Keratinocyte (primary cell): ENCODE results near the gene ARHGAP10. TPM values are rescaled to one million over a fixed set of nuclear protein-coding genes. Genes with fewer than 3 reads are reported as not detected.

Experiments
- DNase-seq: peaks from one replicate; pipeline ENCODE4 v3.0.0-alpha.2; 2011; ENCODE audit warnings: low read depth, missing footprints, low spot score
- FAIRE-seq: peaks from 2 replicates; lab custom pipeline; 2011; peaks lifted over from hg19 to GRCh38; lab: Jason Lieb, UNC
- H2AFZ ChIP-seq: 2 replicates; pipeline ENCODE4 v1.6.0; 2012; ENCODE audit warnings: low read length, control low read depth, inconsistent platforms; ENCODE audit not compliant: control insufficient read depth
- H3K27ac ChIP-seq: 2 replicates; pipeline ENCODE4 v1.5.1; 2011; ENCODE audit warnings: low read length; ENCODE audit not compliant: control insufficient read depth, insufficient read depth
- H3K27me3 ChIP-seq: 3 replicates; pipeline ENCODE4 v1.6.0; 2011; ENCODE audit warnings: low read length; ENCODE audit not compliant: control insufficient read depth, insufficient read depth; ENCODE audit errors: extremely low read depth
- H3K36me3 ChIP-seq, 2 experiments: 2 replicates in 1 of 2; 3 replicates in 1 of 2; pipeline ENCODE4 v1.5.1; 2011; ENCODE audit warnings: low read length in 2 of 2, mild to moderate bottlenecking in 1 of 2; ENCODE audit not compliant: control insufficient read depth in 2 of 2, insufficient read depth in 2 of 2; ENCODE audit errors: extremely low read depth in 1 of 2
- H3K4me1 ChIP-seq: 3 replicates; pipeline ENCODE4 v1.5.1; 2011; ENCODE audit warnings: low read length; ENCODE audit not compliant: control insufficient read depth, insufficient read depth; ENCODE audit errors: extremely low read depth
- H3K4me2 ChIP-seq: 3 replicates; pipeline ENCODE4 v1.6.0; 2011; ENCODE audit warnings: low read depth, low read length; ENCODE audit not compliant: control insufficient read depth, insufficient read depth; ENCODE audit errors: extremely low read depth
- H3K4me3 ChIP-seq, 3 experiments: fragments of 200-600 bp in 1 of 3; sonication (generic) in 1 of 3; 2 replicates in 2 of 3; 3 replicates in 1 of 3; pipeline ENCODE4 v1.5.1; 2011 to 2016; ENCODE audit warnings: low read length in 3 of 3, mild to moderate bottlenecking in 3 of 3, control low read depth in 2 of 3, inconsistent platforms in 1 of 3, low read depth in 1 of 3, mixed read lengths in 1 of 3, mixed run types in 1 of 3, moderate library complexity in 1 of 3; ENCODE audit not compliant: control insufficient read depth in 2 of 3, insufficient read depth in 2 of 3; ENCODE audit errors: extremely low read depth in 1 of 3
- H3K79me2 ChIP-seq: 2 replicates; pipeline ENCODE4 v1.6.0; 2012; ENCODE audit warnings: low read length; ENCODE audit not compliant: control insufficient read depth, insufficient read depth
- H3K9ac ChIP-seq: 3 replicates; pipeline ENCODE4 v1.6.0; 2011; ENCODE audit warnings: low read length; ENCODE audit not compliant: control insufficient read depth, insufficient read depth; ENCODE audit errors: extremely low read depth
- H3K9me1 ChIP-seq: 3 replicates; pipeline ENCODE4 v1.6.0; 2011; ENCODE audit warnings: low read length; ENCODE audit not compliant: control insufficient read depth, insufficient read depth; ENCODE audit errors: extremely low read depth
- H3K9me3 ChIP-seq: 2 replicates; pipeline ENCODE4 v1.5.1; 2012; ENCODE audit warnings: low read depth, low read length; ENCODE audit not compliant: control insufficient read depth
- H4K20me1 ChIP-seq: 3 replicates; pipeline ENCODE4 v1.6.0; 2011; ENCODE audit warnings: low read length; ENCODE audit not compliant: control insufficient read depth, insufficient read depth; ENCODE audit errors: extremely low read depth
- CTCF ChIP-seq, 3 experiments: IDR thresholded peaks in 1 of 3; conservative IDR thresholded peaks in 1 of 3; optimal IDR thresholded peaks in 1 of 3; 2 replicates in 2 of 3; 3 replicates in 1 of 3; pipeline versions ENCODE3 to v1.5.1; 2011; ENCODE audit warnings: low read length in 3 of 3, mild to moderate bottlenecking in 3 of 3, moderate library complexity in 2 of 3, control low read depth in 1 of 3, inconsistent platforms in 1 of 3; ENCODE audit not compliant: insufficient read depth in 2 of 3; ENCODE audit errors: extremely low read depth in 1 of 3
- EZH2 ChIP-seq: IDR thresholded peaks from one replicate; pipeline ENCODE4 v1.6.1; 2012; ENCODE audit warnings: inconsistent platforms, mild to moderate bottlenecking, low read length, moderate library complexity
- dilution Hi-C: fragments of 300-500 bp; cut with MboI; formaldehyde crosslinking; loops from one replicate; pipeline ENCODE4 v1.7.0; 2020; ENCODE audit warnings: low sequenced_read_pairs; ENCODE audit not compliant: extremely low pct_ligation_motif_present
- polyA plus RNA-seq, 5 experiments: library from polyadenylated mRNA; depleted of rRNA in 3 of 5; stranded (reverse) in 3 of 5; stranded (forward) in 1 of 5; unstranded in 1 of 5; fragments of >200 nt; gene quantifications; 1 replicate in 1 of 5; 2 replicates in 3 of 5; 3 replicates in 1 of 5; pipeline versions ENCODE4 v1.2.1 to v1.2.3, GENCODE V29; 2011 to 2012; ENCODE audit warnings: missing spikeins in 2 of 5, low read depth in 1 of 5, low replicate concordance in 1 of 5

The ARHGAP10 gene
- polyA plus RNA-seq, 1 donor (not counting 4 experiments of a cell fraction or from before 2014, with no cell fraction given) = 18.7 TPM

GRCh38 chr4:147954850-147955249 lies 223.0 kb downstream of the ARHGAP10 start:
- no peaks in the 10 kb centered on the region for H3K9me3 ChIP-seq
- H2AFZ ChIP-seq = no peak overlapping the region
- TF ChIP-seq CTCF (optimal IDR thresholded peaks at IDR 0.05 in 1 of 3, IDR thresholded peaks at IDR 0.05 in 1 of 3, conservative IDR thresholded peaks at IDR 0.05 in 1 of 3; ENCODE audit: extremely low read depth in 1 of 3, insufficient read depth in 2 of 3, low read length in 3 of 3) = no peak
- TF ChIP-seq EZH2 = no peak

GRCh38 chr4:147955827-147956558 lies 224.1 kb downstream of the ARHGAP10 start:
- H3K36me3 ChIP-seq = no peaks in the 10 kb centered on the region
- DNase-seq (no peak), FAIRE-seq (peak; percentile 57)
- H3K4me1 ChIP-seq = peaks cover 11% of the 10 kb centered on the region
- H3K9me1 ChIP-seq = no peaks in the 10 kb centered on the region
- no peaks in the 10 kb centered on the region for H3K9me3 ChIP-seq
- H3K27ac ChIP-seq = peak overlapping the region; percentile 28
- H3K9ac ChIP-seq = no peak overlapping the region
- H4K20me1 ChIP-seq = no peaks in the 10 kb centered on the region
- no peak for TF ChIP-seq EZH2
- no peak for TF ChIP-seq CTCF (optimal IDR thresholded peaks at IDR 0.05 in 1 of 3, IDR thresholded peaks at IDR 0.05 in 1 of 3, conservative IDR thresholded peaks at IDR 0.05 in 1 of 3; ENCODE audit: extremely low read depth in 1 of 3, insufficient read depth in 2 of 3, low read length in 3 of 3)
- H3K4me2 ChIP-seq = peak overlapping the region; percentile 26
- H2AFZ ChIP-seq = no peak overlapping the region
- H3K27me3 ChIP-seq = no peaks in the 10 kb centered on the region
- no peaks in the 10 kb centered on the region for H3K79me2 ChIP-seq
- H3K4me3 ChIP-seq = no peak overlapping the region
- dilution Hi-C loops = no loop called here

More at GRCh38 chr4:147954850-147955249, 223.0 kb downstream of the ARHGAP10 start:
- Histone ChIP-seq H4K20me1 (no peaks in the 10 kb centered on the region), H3K27ac (no peak overlapping the region), H3K9me1 (no peaks in the 10 kb centered on the region), H3K36me3 (no peaks in the 10 kb centered on the region), H3K4me3 (no peak overlapping the region), H3K4me1 (peaks cover 11% of the 10 kb centered on the region), H3K4me2 (no peak overlapping the region), H3K9ac (no peak overlapping the region), H3K27me3 (no peaks in the 10 kb centered on the region), H3K79me2 (no peaks in the 10 kb centered on the region)
- DNase-seq (no peak), FAIRE-seq (no peak)
- dilution Hi-C loops = no loop called here
